GM21447 (cell line): ENCODE results near the gene IFT27.
"Not testable (repeated sequence)": the region's sequence is repeated elsewhere in the genome, so short reads cannot be mapped to it uniquely, and the experiment has no call there.

Experiments
- ATAC-seq: cut with Tn5 transposase; IDR thresholded peaks from one replicate; pipeline ENCODE4 v1.9.1; 2021; ENCODE audit not compliant: unreplicated experiment

Gene IFT27

GRCh38 chr22:36745301-36745995, 30.5 kb downstream of the IFT27 start:
- no peak for ATAC-seq

- no peak for ATAC-seq
Observed at GRCh38 chr22:36744791-36745190, 31.1 kb downstream of the IFT27 start.

- ATAC-seq = no peak
Observed at GRCh38 chr22:36744413-36744765, 31.5 kb downstream of the IFT27 start.

GRCh38 chr22:36743591-36744412, 32.1 kb downstream of the IFT27 start:
- ATAC-seq = no peak

GRCh38 chr22:36743011-36743410, 32.9 kb downstream of the IFT27 start:
- no peak for ATAC-seq

- no peak for ATAC-seq
Observed at GRCh38 chr22:36741968-36742367, 34.0 kb downstream of the IFT27 start.

GRCh38 chr22:36741204-36741793, 34.6 kb downstream of the IFT27 start:
- ATAC-seq = no peak

- no peak for ATAC-seq
Observed at GRCh38 chr22:36740716-36741115, 35.2 kb downstream of the IFT27 start.

GRCh38 chr22:36739185-36739584, 36.7 kb downstream of the IFT27 start:
- ATAC-seq = no peak

GRCh38 chr22:36738416-36739020, 37.4 kb downstream of the IFT27 start:
- no peak for ATAC-seq

- no peak for ATAC-seq
Observed at GRCh38 chr22:36737776-36738175, 38.1 kb downstream of the IFT27 start.

- ATAC-seq = no peak
Observed at GRCh38 chr22:36736701-36737320, 39.1 kb downstream of the IFT27 start.

- no peak for ATAC-seq
Observed at GRCh38 chr22:36734171-36735058, 41.5 kb downstream of the IFT27 start.

GRCh38 chr22:36733271-36733670, 42.6 kb downstream of the IFT27 start:
- no peak for ATAC-seq

GRCh38 chr22:36732609-36733008, 43.3 kb downstream of the IFT27 start:
- no peak for ATAC-seq

- ATAC-seq = no peak
Observed at GRCh38 chr22:36731916-36732315, 44.0 kb downstream of the IFT27 start.

- not testable (repeated sequence) for ATAC-seq
Observed at GRCh38 chr22:36731321-36731720, 44.6 kb downstream of the IFT27 start.

GRCh38 chr22:36730176-36730858, 45.6 kb downstream of the IFT27 start:
- ATAC-seq = no peak

GRCh38 chr22:36729321-36729720, 46.6 kb downstream of the IFT27 start:
- ATAC-seq = no peak

- no peak for ATAC-seq
Observed at GRCh38 chr22:36728505-36728904, 47.4 kb downstream of the IFT27 start.
